PC-3 (cell line): ENCODE results near the gene PTPA.

Experiments
- EZH2 ChIP-seq: fragments of 300-600 bp; sonication (generic); IDR thresholded peaks from one replicate; pipeline ENCODE4 v1.6.1; 2017; ENCODE audit warnings: antibody characterized with exemption, mild to moderate bottlenecking, low read length; ENCODE audit not compliant: unreplicated experiment
- EZH2phosphoT487 ChIP-seq: fragments of 300-600 bp; sonication (generic); IDR thresholded peaks from 2 replicates; pipeline ENCODE4 v1.6.1; 2018; ENCODE audit warnings: mild to moderate bottlenecking, antibody characterized with exemption, low read length, borderline replicate concordance
- TF ChIP-seq, protein P1 (sequence below): fragments of 300-600 bp; sonication (generic); conservative IDR thresholded peaks from 2 replicates; pipeline ENCODE4 v1.5.1; 2017; ENCODE audit warnings: antibody characterized with exemption, low read depth, mild to moderate bottlenecking, low read length

DNA sequence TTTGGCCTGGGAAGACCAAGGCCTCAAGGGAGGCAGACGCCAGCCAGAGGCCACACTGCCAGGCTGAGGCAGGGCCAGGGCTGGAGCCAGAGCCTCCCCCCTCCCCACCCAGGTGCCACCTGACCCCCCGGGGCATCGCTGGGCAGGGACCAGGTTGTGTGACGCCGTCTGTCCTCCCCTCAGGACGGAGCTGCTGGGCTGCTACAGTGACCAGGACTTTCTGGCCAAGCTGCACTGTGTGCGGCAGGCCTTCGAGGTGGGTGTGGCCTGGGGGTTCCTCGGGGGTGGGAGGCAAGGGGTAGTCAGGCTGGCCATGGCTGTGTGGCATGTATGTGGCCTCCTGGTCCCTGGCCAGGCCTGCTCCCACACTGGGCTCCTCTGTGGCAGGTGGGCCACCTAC, 48.2 kb upstream of the PTPA start:
- TF ChIP-seq EZH2phosphoT487 (no peak), EZH2 (no peak)
- TF ChIP-seq, protein P1, sequence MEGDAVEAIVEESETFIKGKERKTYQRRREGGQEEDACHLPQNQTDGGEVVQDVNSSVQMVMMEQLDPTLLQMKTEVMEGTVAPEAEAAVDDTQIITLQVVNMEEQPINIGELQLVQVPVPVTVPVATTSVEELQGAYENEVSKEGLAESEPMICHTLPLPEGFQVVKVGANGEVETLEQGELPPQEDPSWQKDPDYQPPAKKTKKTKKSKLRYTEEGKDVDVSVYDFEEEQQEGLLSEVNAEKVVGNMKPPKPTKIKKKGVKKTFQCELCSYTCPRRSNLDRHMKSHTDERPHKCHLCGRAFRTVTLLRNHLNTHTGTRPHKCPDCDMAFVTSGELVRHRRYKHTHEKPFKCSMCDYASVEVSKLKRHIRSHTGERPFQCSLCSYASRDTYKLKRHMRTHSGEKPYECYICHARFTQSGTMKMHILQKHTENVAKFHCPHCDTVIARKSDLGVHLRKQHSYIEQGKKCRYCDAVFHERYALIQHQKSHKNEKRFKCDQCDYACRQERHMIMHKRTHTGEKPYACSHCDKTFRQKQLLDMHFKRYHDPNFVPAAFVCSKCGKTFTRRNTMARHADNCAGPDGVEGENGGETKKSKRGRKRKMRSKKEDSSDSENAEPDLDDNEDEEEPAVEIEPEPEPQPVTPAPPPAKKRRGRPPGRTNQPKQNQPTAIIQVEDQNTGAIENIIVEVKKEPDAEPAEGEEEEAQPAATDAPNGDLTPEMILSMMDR, result no peak
